ENCODE measurements around the gene CD86.

CD86 gene

DNA sequence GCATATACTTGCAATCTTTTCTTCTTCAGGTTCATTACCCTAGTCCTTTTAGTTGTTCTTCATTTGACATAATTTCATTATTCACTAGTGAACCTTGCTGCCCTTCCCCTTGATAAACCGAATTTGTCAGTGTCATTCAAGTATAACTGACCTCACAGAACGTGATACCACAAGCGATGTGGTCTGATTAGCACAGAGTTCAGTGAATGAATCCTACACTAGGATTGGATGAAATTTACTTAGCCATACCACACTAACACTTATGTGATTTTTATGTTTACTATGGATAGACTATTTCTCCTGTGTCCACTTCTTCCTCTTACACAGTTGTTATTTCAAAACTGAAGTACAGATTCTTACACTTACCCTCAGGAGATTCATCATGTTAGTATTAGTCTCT is 27.2 kb downstream of the CD86 start:
- ATAC-seq (replicated peaks; ENCODE audit: extremely low read depth, poor library complexity, severe bottlenecking) (no peak), DNase-seq (ENCODE audit: low spot score in 2 of 2) (no peak)
- peaks cover 18% of the 10 kb centered on the region for H3K4me1 Mint-ChIP-seq

DNA sequence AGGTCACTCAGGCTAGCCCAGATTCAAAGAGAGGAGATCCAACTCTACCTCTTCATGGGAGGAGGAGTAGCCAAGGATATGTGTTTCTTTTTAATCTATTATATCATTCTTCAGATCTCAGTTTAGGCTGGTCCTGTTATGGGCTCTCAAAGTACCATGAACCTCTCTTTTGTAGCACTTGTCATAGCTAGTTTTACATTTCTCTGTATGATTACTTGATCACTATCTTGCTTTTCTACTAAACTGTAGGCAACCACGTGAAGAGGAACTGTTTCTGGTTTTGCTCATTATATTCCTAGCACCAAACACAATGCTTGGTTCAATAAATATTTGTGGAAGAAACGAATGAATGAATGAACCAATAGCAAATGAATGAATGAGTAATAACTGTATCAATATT is 29.6 kb downstream of the CD86 start:
- peaks cover 2% of the 10 kb centered on the region for H3K27me3 Mint-ChIP-seq
- DNase-seq (ENCODE audit: low spot score in 2 of 2), result no peak
- no peaks in the 10 kb centered on the region for H3K9me3 Mint-ChIP-seq
- H3K36me3 Mint-ChIP-seq (ENCODE audit: insufficient read depth), result no peaks in the 10 kb centered on the region
- H3K27ac Mint-ChIP-seq (ENCODE audit: low read depth), result no peak overlapping the region
- no peak for ATAC-seq (replicated peaks; ENCODE audit: extremely low read depth, poor library complexity, severe bottlenecking)
- H3K4me3 Mint-ChIP-seq, result no peak overlapping the region
- peaks cover 12% of the 10 kb centered on the region for H3K4me1 Mint-ChIP-seq

More for the DNA sequence above, 27.2 kb downstream of the CD86 start:
- H3K27me3 Mint-ChIP-seq, result peaks cover 16% of the 10 kb centered on the region
- no peaks in the 10 kb centered on the region for H3K36me3 Mint-ChIP-seq (ENCODE audit: insufficient read depth)
- H3K9me3 Mint-ChIP-seq, result no peaks in the 10 kb centered on the region
- no peak overlapping the region for H3K27ac Mint-ChIP-seq (ENCODE audit: low read depth)
- no peak overlapping the region for H3K4me3 Mint-ChIP-seq

DNA sequence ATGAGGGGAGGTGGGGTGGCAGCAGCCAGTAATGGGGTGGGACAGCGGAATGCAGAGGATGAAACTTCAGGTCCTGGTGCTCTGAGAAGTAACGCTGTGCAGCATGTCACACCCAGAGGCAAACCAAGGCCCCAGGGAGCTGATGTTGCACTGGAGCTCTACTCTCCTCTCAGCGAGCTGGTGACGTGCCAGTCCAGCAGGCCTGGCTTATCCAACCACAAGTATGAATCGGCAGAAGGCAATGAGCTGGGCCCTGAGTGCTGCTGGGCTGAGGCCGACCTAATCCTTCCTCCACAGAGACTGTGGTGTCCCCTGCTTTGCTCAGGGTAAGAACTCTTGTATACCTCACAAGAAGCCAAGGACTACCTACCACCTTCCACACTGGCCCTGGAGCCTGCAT is 30.5 kb downstream of the CD86 start:
- Mint-ChIP-seq H3K27me3 (no peaks in the 10 kb centered on the region), H3K4me1 (peaks cover 7% of the 10 kb centered on the region), H3K4me3 (no peak overlapping the region), H3K27ac (ENCODE audit: low read depth) (no peak overlapping the region), H3K9me3 (no peaks in the 10 kb centered on the region), H3K36me3 (ENCODE audit: insufficient read depth) (no peaks in the 10 kb centered on the region)
- ATAC-seq (replicated peaks; ENCODE audit: extremely low read depth, poor library complexity, severe bottlenecking) (no peak), DNase-seq (ENCODE audit: low spot score in 2 of 2) (no peak)

DNA sequence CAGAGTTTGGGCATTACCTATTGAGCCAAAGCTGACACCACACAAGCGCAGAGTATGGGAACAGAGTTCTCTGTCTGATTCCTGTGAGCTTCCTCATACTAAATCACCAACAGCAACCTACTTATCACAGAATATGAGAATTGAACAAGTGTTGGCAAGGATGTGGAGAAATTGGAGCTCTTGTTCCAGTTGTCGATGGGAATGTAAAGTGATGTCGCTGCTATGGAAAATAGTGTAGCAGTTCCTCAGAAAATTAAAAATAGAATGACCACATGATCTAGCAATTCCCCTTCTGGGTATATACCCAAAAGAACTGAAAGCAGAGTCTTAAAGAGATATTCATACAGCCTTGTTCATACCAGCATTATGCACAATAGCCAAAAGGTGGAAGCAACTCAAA is 33.4 kb downstream of the CD86 start:
- H3K27me3 Mint-ChIP-seq, result no peaks in the 10 kb centered on the region
- peaks cover 12% of the 10 kb centered on the region for H3K4me1 Mint-ChIP-seq
- ATAC-seq (replicated peaks; ENCODE audit: extremely low read depth, poor library complexity, severe bottlenecking) (no peak), DNase-seq (ENCODE audit: low spot score in 2 of 2) (no peak)
- no peak overlapping the region for H3K4me3 Mint-ChIP-seq
- no peak overlapping the region for H3K27ac Mint-ChIP-seq (ENCODE audit: low read depth)
- peaks cover 3% of the 10 kb centered on the region for H3K36me3 Mint-ChIP-seq (ENCODE audit: insufficient read depth)
- no peaks in the 10 kb centered on the region for H3K9me3 Mint-ChIP-seq

DNA sequence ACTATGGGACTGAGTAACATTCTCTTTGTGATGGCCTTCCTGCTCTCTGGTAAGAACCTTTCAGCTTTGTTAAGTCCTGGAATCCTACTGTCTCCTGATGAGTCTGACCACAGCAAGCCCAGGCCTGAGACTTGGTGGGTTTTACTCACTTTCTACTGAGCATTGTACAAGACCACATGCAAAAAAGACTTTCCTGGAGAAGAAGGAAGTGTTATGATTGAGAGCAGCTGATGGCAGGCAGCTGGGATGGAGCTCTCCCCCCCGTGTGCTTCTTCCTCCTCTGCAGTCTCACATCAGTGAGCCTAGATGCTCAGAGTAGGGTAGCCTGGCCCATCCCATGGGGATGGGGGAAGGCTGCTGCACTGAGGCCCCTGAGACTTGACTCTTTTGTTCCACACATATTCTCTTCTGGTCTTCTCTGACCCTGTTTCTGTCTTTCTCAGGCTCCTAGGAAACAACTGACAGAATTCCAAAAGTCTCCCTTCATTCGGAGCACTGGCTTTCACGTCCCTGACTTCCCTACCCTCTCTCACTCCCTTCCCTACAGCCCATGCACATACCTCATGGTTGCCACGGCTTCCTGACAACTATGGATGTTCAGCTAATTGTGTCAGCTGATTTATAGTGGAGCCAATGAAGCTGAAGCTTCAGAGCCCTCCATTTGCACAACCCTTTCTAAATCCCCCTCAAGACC is 36.6 kb downstream of the CD86 start:
- peak overlapping the region; percentile 19 for H3K4me3 Mint-ChIP-seq
- H3K27ac Mint-ChIP-seq (ENCODE audit: low read depth), result peak overlapping the region; percentile 23
- no peak for DNase-seq (ENCODE audit: low spot score in 2 of 2)
- H3K9me3 Mint-ChIP-seq, result no peaks in the 10 kb centered on the region
- H3K36me3 Mint-ChIP-seq (ENCODE audit: insufficient read depth), result peaks cover 3% of the 10 kb centered on the region
- H3K27me3 Mint-ChIP-seq, result no peaks in the 10 kb centered on the region
- H3K4me1 Mint-ChIP-seq, result peaks cover 12% of the 10 kb centered on the region
- ATAC-seq (replicated peaks; ENCODE audit: extremely low read depth, poor library complexity, severe bottlenecking), result no peak

DNA sequence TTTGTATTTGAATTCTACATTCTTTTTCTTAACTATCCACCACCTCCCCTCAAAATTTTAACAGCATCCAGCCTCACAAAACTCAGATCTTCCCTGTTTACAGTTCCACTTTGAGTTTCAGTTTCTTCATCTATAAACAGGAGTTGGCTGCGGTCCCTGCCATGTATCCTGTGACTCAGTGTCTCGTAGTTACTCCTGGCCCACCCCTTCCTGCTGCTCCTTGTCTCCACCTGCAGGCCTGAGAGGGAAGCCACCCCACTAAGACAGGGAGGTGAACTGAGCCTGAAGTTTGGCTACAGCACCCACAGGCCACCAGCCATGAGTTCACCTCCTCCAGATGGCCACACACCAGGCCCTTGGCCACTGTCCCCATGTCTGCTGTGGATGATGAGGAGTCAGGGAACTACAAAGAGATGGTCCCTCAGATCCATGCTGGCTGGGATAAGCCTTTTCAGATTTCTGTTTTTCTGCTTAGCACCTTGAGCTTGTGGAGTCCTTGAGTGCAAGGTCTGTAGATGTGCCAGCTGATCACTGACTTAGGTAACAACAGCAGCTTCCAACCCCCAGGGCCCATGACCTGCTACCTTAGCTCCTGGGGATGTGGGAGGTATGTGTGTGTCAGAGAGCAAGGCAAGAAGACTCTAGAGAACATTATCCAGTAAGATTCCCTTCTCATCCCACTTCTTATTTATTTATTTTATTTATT is 37.5 kb downstream of the CD86 start:
- Mint-ChIP-seq H3K9me3 (no peaks in the 10 kb centered on the region), H3K36me3 (ENCODE audit: insufficient read depth) (peaks cover 3% of the 10 kb centered on the region), H3K4me3 (peak overlapping the region; percentile 19), H3K4me1 (peaks cover 12% of the 10 kb centered on the region), H3K27me3 (no peaks in the 10 kb centered on the region), H3K27ac (ENCODE audit: low read depth) (peak overlapping the region; percentile 23)
- ATAC-seq (replicated peaks; ENCODE audit: extremely low read depth, poor library complexity, severe bottlenecking), result peak; percentile 78
- no peak for DNase-seq (ENCODE audit: low spot score in 2 of 2)

DNA sequence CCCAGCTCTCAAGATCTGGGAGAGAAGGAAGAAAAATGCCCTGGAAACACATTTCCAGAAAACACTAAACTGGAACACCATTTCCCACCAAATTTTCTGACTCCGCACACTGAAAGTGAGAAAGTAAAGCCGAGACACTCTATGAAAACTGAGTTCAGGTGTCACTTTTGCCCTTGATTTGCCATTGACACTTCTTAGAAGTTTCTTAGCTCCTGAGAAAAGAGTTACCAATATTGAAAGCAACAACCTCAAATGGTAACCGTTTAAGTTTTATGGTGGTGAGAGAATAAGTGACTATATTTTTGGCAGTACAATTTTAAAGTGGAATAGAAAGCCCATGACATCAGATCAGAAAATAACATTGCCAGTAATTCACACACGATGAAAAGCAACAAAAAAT is 39.0 kb downstream of the CD86 start:
- Mint-ChIP-seq H3K4me1 (peaks cover 12% of the 10 kb centered on the region), H3K27ac (ENCODE audit: low read depth) (no peak overlapping the region), H3K4me3 (no peak overlapping the region), H3K9me3 (no peaks in the 10 kb centered on the region), H3K27me3 (no peaks in the 10 kb centered on the region), H3K36me3 (ENCODE audit: insufficient read depth) (peaks cover 3% of the 10 kb centered on the region)
- ATAC-seq (replicated peaks; ENCODE audit: extremely low read depth, poor library complexity, severe bottlenecking) (no peak), DNase-seq (ENCODE audit: low spot score in 2 of 2) (no peak)

DNA sequence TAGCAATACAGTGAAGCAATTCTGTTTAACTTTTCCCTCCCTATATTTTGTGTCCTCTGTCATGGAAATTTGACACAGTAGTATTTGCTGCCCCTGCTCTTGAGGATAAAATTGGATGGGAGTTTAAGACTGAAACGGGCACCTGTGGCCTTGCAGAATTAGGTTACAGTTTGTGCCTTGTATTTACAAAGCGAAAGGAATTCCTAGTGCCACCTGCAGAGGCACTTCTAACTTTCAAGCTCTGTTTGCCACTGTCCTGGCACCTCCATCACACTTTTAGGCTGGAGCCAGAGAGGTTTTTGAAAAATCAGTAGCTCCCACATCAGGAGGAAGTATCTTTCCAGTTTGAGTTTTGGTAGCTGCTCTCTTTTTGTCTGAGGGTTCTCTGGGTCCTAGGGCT is 39.5 kb downstream of the CD86 start:
- DNase-seq (ENCODE audit: low spot score in 2 of 2) (no peak), ATAC-seq (replicated peaks; ENCODE audit: extremely low read depth, poor library complexity, severe bottlenecking) (no peak)
- no peak overlapping the region for H3K27ac Mint-ChIP-seq (ENCODE audit: low read depth)
- H3K9me3 Mint-ChIP-seq, result no peaks in the 10 kb centered on the region
- no peaks in the 10 kb centered on the region for H3K27me3 Mint-ChIP-seq
- no peak overlapping the region for H3K4me3 Mint-ChIP-seq
- peaks cover 3% of the 10 kb centered on the region for H3K36me3 Mint-ChIP-seq (ENCODE audit: insufficient read depth)
- H3K4me1 Mint-ChIP-seq, result peaks cover 12% of the 10 kb centered on the region

DNA sequence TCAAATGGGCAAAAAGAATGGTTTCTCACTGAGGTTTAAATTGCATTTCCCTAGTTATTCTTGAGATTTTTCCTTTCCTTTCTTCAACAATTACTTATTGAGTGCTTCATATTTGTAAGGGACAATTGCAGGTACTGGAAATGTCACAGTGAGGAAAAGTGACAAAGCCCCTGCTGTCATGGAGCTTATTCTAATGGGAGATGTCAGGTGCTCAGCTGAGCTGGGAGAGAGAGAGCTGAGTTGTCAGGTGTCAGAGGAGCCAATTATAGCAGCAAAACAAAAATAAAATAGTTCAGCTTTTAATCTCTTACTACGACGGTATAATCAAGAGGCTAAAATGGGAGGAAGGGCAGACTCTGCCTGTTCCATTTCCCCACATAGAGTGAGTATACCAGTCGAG is 42.0 kb downstream of the CD86 start:
- H3K4me3 Mint-ChIP-seq, result no peak overlapping the region
- no peaks in the 10 kb centered on the region for H3K9me3 Mint-ChIP-seq
- H3K27ac Mint-ChIP-seq (ENCODE audit: low read depth), result no peak overlapping the region
- H3K4me1 Mint-ChIP-seq, result peaks cover 18% of the 10 kb centered on the region
- no peak for ATAC-seq (replicated peaks; ENCODE audit: extremely low read depth, poor library complexity, severe bottlenecking)
- peaks cover under 1% of the 10 kb centered on the region for H3K36me3 Mint-ChIP-seq (ENCODE audit: insufficient read depth)
- no peak for DNase-seq (ENCODE audit: low spot score in 2 of 2)
- no peaks in the 10 kb centered on the region for H3K27me3 Mint-ChIP-seq

DNA sequence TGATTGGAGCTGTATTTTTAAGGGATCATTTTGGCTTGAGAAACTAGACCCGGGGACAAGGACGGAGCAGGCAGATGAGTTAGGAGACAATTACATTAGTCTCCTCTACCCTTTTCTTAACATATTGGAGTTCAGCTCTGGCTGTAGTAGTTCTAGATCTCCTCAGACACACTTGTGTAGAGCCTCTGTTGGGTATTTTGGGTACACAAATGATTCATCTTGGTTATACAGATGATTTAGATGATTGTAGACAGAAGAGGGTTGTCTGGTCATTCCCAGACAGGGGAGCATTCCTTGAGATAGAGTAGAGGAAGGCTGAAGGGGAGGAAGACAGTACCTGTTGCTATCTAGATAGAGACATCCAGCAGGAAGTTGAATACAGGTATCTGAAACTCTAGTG is 43.4 kb downstream of the CD86 start:
- Mint-ChIP-seq H3K36me3 (ENCODE audit: insufficient read depth) (peaks cover 2% of the 10 kb centered on the region), H3K9me3 (no peaks in the 10 kb centered on the region), H3K4me3 (no peak overlapping the region), H3K27me3 (no peaks in the 10 kb centered on the region), H3K4me1 (peaks cover 14% of the 10 kb centered on the region), H3K27ac (ENCODE audit: low read depth) (no peak overlapping the region)
- DNase-seq (ENCODE audit: low spot score in 2 of 2) (no peak), ATAC-seq (replicated peaks; ENCODE audit: extremely low read depth, poor library complexity, severe bottlenecking) (no peak)

DNA sequence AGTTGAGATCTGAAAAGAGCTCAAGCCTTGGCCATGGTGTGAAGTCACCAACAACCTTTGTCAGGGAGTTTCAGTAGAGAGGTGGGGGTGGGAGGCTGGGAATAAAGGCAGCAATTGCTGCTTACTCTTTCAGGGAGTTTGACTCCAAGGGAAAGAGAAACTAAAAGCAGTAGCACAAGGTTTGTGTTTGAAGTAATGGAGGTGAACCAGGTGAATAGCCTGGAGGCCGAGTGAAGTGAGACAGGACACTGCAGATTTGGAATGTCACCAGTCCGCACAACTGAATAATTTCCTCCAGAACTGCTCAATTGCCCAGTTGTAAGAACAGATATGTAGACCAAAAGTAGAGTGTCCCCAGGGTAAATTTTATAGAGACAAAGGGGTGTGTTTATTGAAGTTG is 44.1 kb downstream of the CD86 start:
- DNase-seq (ENCODE audit: low spot score in 2 of 2) (no peak), ATAC-seq (replicated peaks; ENCODE audit: extremely low read depth, poor library complexity, severe bottlenecking) (no peak)
- peaks cover 14% of the 10 kb centered on the region for H3K4me1 Mint-ChIP-seq
- H3K4me3 Mint-ChIP-seq, result no peak overlapping the region
- H3K36me3 Mint-ChIP-seq (ENCODE audit: insufficient read depth), result peaks cover 2% of the 10 kb centered on the region
- no peaks in the 10 kb centered on the region for H3K9me3 Mint-ChIP-seq
- H3K27ac Mint-ChIP-seq (ENCODE audit: low read depth), result no peak overlapping the region
- H3K27me3 Mint-ChIP-seq, result no peaks in the 10 kb centered on the region

DNA sequence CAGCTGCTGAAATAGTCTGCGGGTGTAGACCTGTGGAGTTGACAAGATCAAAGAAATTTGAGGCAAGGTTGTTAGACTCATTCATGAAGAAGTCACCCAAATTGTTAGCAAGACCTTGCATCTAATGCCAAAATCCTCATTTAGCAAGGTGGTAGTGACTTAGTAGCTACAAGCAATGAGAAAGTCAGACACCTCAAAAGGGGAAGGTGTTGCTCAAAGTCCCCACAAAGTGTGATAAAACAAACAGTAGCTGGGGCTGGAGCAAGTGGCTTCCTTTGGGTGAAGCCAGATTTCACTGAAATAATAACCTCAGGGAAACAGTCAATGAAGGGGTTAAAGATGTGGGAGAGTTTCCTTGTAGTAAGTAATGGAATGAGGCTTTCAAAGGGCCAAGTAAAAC is 44.9 kb downstream of the CD86 start:
- no peak for DNase-seq (ENCODE audit: low spot score in 2 of 2)

More for the DNA sequence above, 44.9 kb downstream of the CD86 start:
- Mint-ChIP-seq H3K27ac (ENCODE audit: low read depth) (no peak overlapping the region), H3K36me3 (ENCODE audit: insufficient read depth) (peaks cover 2% of the 10 kb centered on the region), H3K4me3 (no peak overlapping the region), H3K9me3 (no peaks in the 10 kb centered on the region), H3K27me3 (no peaks in the 10 kb centered on the region), H3K4me1 (peaks cover 14% of the 10 kb centered on the region)
- ATAC-seq (replicated peaks; ENCODE audit: extremely low read depth, poor library complexity, severe bottlenecking), result no peak

Measured in central memory CD8-positive, alpha-beta T cell (primary cell).